A549 (cell line): ENCODE data around the gene RAMP1. TPM values are rescaled to one million over a fixed set of nuclear protein-coding genes. Genes with fewer than 3 reads are reported as not detected.

Experiments used
- ATAC-seq, 2 experiments: fragments of 200-7000 bp in 1 of 2; fragments of >200 bp in 1 of 2; cut with Nextera tagmentation in 1 of 2; cut with Tn5 transposase in 1 of 2; 3 replicates each; pipeline versions ENCODE4 v1.8.0 to v1.9.1; 2018 to 2020; ENCODE audit warnings: mild to moderate bottlenecking in 1 of 2, moderate library complexity in 1 of 2
- CTCF ChIA-PET: fragments of 300-600 bp; sonication (Branson Sonifier 250); formaldehyde crosslinking; extraction: SDS; loops from one replicate; lab custom pipeline; 2021; ENCODE audit warnings: antibody characterized with exemption, inconsistent platforms; lab: Yijun Ruan, JAX
- POLR2A ChIA-PET: fragments of 350-600 bp; formaldehyde crosslinking; extraction: SDS; loops from one replicate; lab custom pipeline; 2021; ENCODE audit warnings: antibody characterized with exemption, inconsistent platforms; lab: Yijun Ruan, JAX
- DNase-seq, 2 experiments: peaks; one replicate each; pipeline versions ENCODE4 v3.0.0 to v3.0.0-alpha.2; 2011 to 2016; ENCODE audit warnings: low read depth in 1 of 2, low spot score in 1 of 2
- FAIRE-seq: peaks from 2 replicates; lab custom pipeline; 2011; peaks lifted over from hg19 to GRCh38; lab: Jason Lieb, UNC
- H3K27ac ChIP-seq, 2 experiments: fragments of >200 bp; sonication (Bioruptor Twin); formaldehyde crosslinking; 3 replicates each; pipeline ENCODE4 v1.5.1; 2016 to 2017
- H3K4me1 ChIP-seq: fragments of >200 bp; sonication (Bioruptor Twin); formaldehyde crosslinking; 3 replicates; pipeline ENCODE4 v1.6.1; 2016
- H3K4me2 ChIP-seq: fragments of >200 bp; sonication (Bioruptor Twin); formaldehyde crosslinking; 3 replicates; pipeline ENCODE4 v1.6.1; 2016
- H3K4me3 ChIP-seq: fragments of >200 bp; sonication (Bioruptor Twin); formaldehyde crosslinking; 3 replicates; pipeline ENCODE4 v1.5.1; 2016
- H3K9me3 ChIP-seq: fragments of >200 bp; sonication (Bioruptor Twin); formaldehyde crosslinking; 3 replicates; pipeline ENCODE4 v1.6.1; 2016
- BHLHE40 ChIP-seq: IDR thresholded peaks from 2 replicates; pipeline ENCODE4 v1.6.1; 2012; ENCODE audit warnings: low read depth, low read length, inconsistent platforms
- CBX8 ChIP-seq: fragments of 200-600 bp; sonication (generic); IDR thresholded peaks from 2 replicates; pipeline ENCODE4 v1.6.1; 2016
- CEBPB ChIP-seq, 2 experiments: fragments of >200 bp in 1 of 2; sonication (Bioruptor Twin) in 1 of 2; formaldehyde crosslinking in 1 of 2; IDR thresholded peaks; 2 replicates each; pipeline ENCODE4 v1.6.1; 2012 to 2016
- CHD4 ChIP-seq: fragments of 200-600 bp; sonication (generic); IDR thresholded peaks from 2 replicates; pipeline ENCODE4 v1.6.1; 2016; ENCODE audit warnings: antibody characterized with exemption, mild to moderate bottlenecking, borderline replicate concordance
- ESRRA ChIP-seq: fragments of 150-350 bp; IDR thresholded peaks from 2 replicates; pipeline ENCODE4 v1.6.1; 2014; ENCODE audit warnings: mild to moderate bottlenecking, low read length, borderline replicate concordance
- FOSL2 ChIP-seq, 2 experiments: fragments of 450-650 bp in 1 of 2; fragments of >200 bp in 1 of 2; sonication (Bioruptor Twin) in 1 of 2; formaldehyde crosslinking; IDR thresholded peaks; 2 replicates each; pipeline versions ENCODE4 v1.5.0 to v1.6.1; 2016 to 2020; ENCODE audit warnings: mild to moderate bottlenecking in 1 of 2, moderate library complexity in 1 of 2
- HDAC2 ChIP-seq: fragments of 200-600 bp; sonication (generic); IDR thresholded peaks from 2 replicates; pipeline ENCODE4 v1.6.1; 2016
- HOXB13 ChIP-seq: fragments of 250-450 bp; sonication (Bioruptor Pico); IDR thresholded peaks from 2 replicates; pipeline ENCODE4 v1.5.0; 2020; ENCODE audit warnings: low read depth, mild to moderate bottlenecking, moderate library complexity
- HOXB5 ChIP-seq: fragments of 250-450 bp; sonication (Bioruptor Pico); IDR thresholded peaks from 2 replicates; pipeline ENCODE4 v1.5.0; 2020; ENCODE audit warnings: mild to moderate bottlenecking, moderate library complexity
- JUN ChIP-seq, 2 experiments: fragments of >200 bp; sonication (Bioruptor Twin); formaldehyde crosslinking; IDR thresholded peaks; 2 replicates in 1 of 2; 3 replicates in 1 of 2; pipeline ENCODE4 v1.6.1; 2016 to 2017
- KDM1A ChIP-seq: fragments of 200-600 bp; sonication (generic); IDR thresholded peaks from 2 replicates; pipeline ENCODE4 v1.6.1; 2016; ENCODE audit warnings: low read depth, mild to moderate bottlenecking
- MAFK ChIP-seq: fragments of 450-650 bp; IDR thresholded peaks from 2 replicates; pipeline ENCODE4 v1.6.1; 2014; ENCODE audit not compliant: partially characterized antibody
- MAX ChIP-seq: IDR thresholded peaks from 2 replicates; pipeline ENCODE4 v1.6.1; 2012
- NR3C1 ChIP-seq: fragments of >200 bp; sonication (Bioruptor Twin); formaldehyde crosslinking; IDR thresholded peaks from 3 replicates; pipeline ENCODE4 v1.6.1; 2017
- PHF8 ChIP-seq: fragments of 200-600 bp; sonication (generic); IDR thresholded peaks from 2 replicates; pipeline ENCODE4 v1.6.1; 2016; ENCODE audit warnings: low read depth, mild to moderate bottlenecking, antibody characterized with exemption, moderate library complexity, borderline replicate concordance
- RARB ChIP-seq: fragments of 250-450 bp; sonication (Bioruptor Pico); IDR thresholded peaks from 2 replicates; pipeline ENCODE4 v1.8.0; 2021; ENCODE audit warnings: mild to moderate bottlenecking, moderate library complexity
- RFX5 ChIP-seq: fragments of 450-650 bp; IDR thresholded peaks from 2 replicates; pipeline ENCODE4 v1.7.1; 2014; ENCODE audit warnings: antibody characterized with exemption, mild to moderate bottlenecking, moderate library complexity
- TFCP2L1 ChIP-seq: fragments of 250-450 bp; sonication (Bioruptor Pico); IDR thresholded peaks from 2 replicates; pipeline ENCODE4 v1.5.0; 2021; ENCODE audit warnings: mild to moderate bottlenecking
- ZC3H11A ChIP-seq: fragments of 450-650 bp; IDR thresholded peaks from 2 replicates; pipeline ENCODE4 v1.6.1; 2014; ENCODE audit warnings: antibody characterized with exemption, mild to moderate bottlenecking
- ZSCAN20 ChIP-seq: fragments of 250-450 bp; sonication (Bioruptor Pico); IDR thresholded peaks from 2 replicates; pipeline ENCODE4 v1.8.0; 2022; ENCODE audit warnings: mild to moderate bottlenecking, moderate library complexity
- WGBS: methylation state at CpG from one replicate; pipeline ENCODE4 v1.1.6; 2017; ENCODE audit errors: missing lambda C conversion rate; 5-methylcytosine and 5-hydroxymethylcytosine counted together
- polyA plus RNA-seq, 4 experiments: library from polyadenylated mRNA; depleted of rRNA in 3 of 4; stranded (reverse); fragments of >200 nt; fragmentation: RNase III in 1 of 4; extraction: RNeasy Plus Mini Kit Qiagen cat#74134 plus additional on column Dnase treatment in 1 of 4; gene quantifications; 2 replicates in 3 of 4; 3 replicates in 1 of 4; pipeline ENCODE4 v1.2.3, GENCODE V29; 2011 to 2017
- TF ChIP-seq, protein P1 (sequence below): fragments of 150-350 bp; IDR thresholded peaks from 2 replicates; pipeline ENCODE4 v1.6.1; 2014; ENCODE audit warnings: low read depth, mild to moderate bottlenecking, low read length

The RAMP1 gene
- polyA plus RNA-seq, 2 of the 4 experiments (the other 2 are of a cell fraction), result not detected

DNA sequence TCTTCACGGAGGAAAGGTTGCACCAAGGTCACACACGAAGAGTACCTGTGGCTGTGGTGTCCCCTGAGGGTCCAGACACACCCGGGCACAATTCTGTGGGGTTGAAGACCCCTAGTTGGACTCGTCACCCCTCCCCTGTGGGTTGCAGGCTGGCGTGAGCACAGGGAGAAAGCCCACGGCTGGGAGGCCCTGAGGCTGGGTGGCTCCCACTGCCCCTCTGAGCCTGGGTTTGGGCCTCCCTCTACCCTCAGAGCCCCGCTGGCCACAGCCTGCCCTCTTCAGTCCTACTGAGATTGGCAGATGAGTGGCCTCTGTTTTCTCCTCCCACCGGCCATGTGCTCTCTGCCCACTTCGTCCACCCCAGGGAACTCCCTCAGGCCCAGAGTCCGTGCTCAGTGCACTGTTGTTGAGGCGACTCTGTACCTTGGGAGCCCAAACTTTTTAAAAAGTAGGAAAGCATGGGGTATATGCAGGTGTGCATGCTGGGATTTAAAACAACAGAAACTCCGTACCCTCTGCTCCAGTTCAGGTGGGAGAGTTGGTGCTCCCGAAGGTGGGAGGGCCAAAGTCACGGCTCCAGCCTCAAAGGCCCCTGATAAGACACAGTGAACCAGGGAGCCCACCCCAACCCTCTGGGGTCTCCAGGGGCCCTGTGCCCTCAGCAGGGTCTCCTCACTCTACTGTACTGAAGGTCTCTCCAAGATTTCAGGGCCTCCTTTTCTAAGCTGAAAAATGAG lies 19.1 kb downstream of the RAMP1 start:
- no peaks in the 10 kb centered on the region for H3K9me3 ChIP-seq
- no peak overlapping the region for H3K4me3 ChIP-seq
- TF ChIP-seq MAX, result no peak
- no peak for TF ChIP-seq CBX8
- no peak for TF ChIP-seq KDM1A
- no peak for TF ChIP-seq HOXB13 (CRISPR knock-in tag)
- TF ChIP-seq ZC3H11A, result no peak
- no peak for TF ChIP-seq ESRRA
- TF ChIP-seq NR3C1, result no peak
- TF ChIP-seq RARB (CRISPR knock-in tag), result no peak
- ChIA-PET POLR2A (no interaction called here), CTCF (interaction anchor here (0.7 kb wide), 1 partner anchor 27 kb away, joined by 3 read pairs; no protein-coding TSS in a partner anchor)
- no peak overlapping the region for H3K4me2 ChIP-seq
- no peak for DNase-seq
- 72% methylated on average over 12 of the region's 14 CpGs for WGBS
- no peak for ATAC-seq
- no peak overlapping the region for H3K27ac ChIP-seq
- no peak for FAIRE-seq
- peaks cover 21% of the 10 kb centered on the region for H3K4me1 ChIP-seq

DNA sequence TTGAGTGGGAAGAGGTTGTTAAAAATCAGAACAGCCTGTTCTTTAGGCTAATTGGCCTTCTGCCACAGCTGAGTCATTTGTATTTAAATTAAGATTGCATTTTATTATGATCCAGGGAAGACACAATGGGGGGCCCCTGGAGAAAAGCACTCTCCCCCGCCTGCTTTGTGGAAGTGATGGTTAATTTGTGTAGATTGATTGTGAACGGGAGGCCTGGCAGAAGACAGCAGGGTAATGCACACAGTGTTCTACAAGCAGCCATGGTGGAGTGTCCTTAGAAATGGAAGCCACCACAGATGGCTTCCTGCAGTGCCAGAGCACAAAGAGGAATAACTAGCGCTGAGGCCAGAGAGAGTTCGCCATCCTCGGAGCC lies 19.6 kb downstream of the RAMP1 start:
- H3K4me3 ChIP-seq, result no peak overlapping the region
- 91% methylated on average over 5 of the region's 5 CpGs for WGBS
- ATAC-seq, result no peak
- FAIRE-seq, result no peak
- no peak overlapping the region for H3K4me2 ChIP-seq
- peaks cover 16% of the 10 kb centered on the region for H3K4me1 ChIP-seq
- H3K9me3 ChIP-seq, result no peaks in the 10 kb centered on the region
- TF ChIP-seq CHD4 (no peak), ZC3H11A (no peak), CEBPB (IDR thresholded peaks at IDR 0.05) (no peak), ZSCAN20 (CRISPR knock-in tag) (no peak), HDAC2 (no peak), BHLHE40 (no peak), MAFK (no peak), MAX (no peak), HOXB5 (CRISPR knock-in tag) (no peak), JUN (IDR thresholded peaks at IDR 0.05) (no peak), TFCP2L1 (no peak), FOSL2 (IDR thresholded peaks at IDR 0.05) (no peak), FOSL2 (CRISPR knock-in tag; IDR thresholded peaks at IDR 0.05) (no peak), PHF8 (no peak)
- TF ChIP-seq, protein P1, sequence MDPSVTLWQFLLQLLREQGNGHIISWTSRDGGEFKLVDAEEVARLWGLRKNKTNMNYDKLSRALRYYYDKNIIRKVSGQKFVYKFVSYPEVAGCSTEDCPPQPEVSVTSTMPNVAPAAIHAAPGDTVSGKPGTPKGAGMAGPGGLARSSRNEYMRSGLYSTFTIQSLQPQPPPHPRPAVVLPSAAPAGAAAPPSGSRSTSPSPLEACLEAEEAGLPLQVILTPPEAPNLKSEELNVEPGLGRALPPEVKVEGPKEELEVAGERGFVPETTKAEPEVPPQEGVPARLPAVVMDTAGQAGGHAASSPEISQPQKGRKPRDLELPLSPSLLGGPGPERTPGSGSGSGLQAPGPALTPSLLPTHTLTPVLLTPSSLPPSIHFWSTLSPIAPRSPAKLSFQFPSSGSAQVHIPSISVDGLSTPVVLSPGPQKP, result no peak
- TF ChIP-seq, all 56 proteins: peak for 0
- ChIA-PET POLR2A (no interaction called here), CTCF (interaction anchor here (0.5 to 0.7 kb wide), 2 partner anchors 12 to 26 kb away, joined by 3 read pairs; no protein-coding TSS in a partner anchor)
- H3K27ac ChIP-seq, result no peak overlapping the region
- no peak for DNase-seq

GRCh38 chr2:237879991-237880560 lies 20.7 kb downstream of the RAMP1 start:
- no peak for FAIRE-seq
- POLR2A ChIA-PET, result no interaction called here
- H3K4me1 ChIP-seq, result peaks cover 6% of the 10 kb centered on the region

More at GRCh38 chr2:237879991-237880560, 20.7 kb downstream of the RAMP1 start:
- H3K4me3 ChIP-seq, result no peak overlapping the region
- ATAC-seq (no peak), DNase-seq (no peak)
- no peak for TF ChIP-seq RARB (CRISPR knock-in tag)
- no peak for TF ChIP-seq RFX5
- TF ChIP-seq CBX8, result no peak
- no peak for TF ChIP-seq HOXB13 (CRISPR knock-in tag)
- no peak for TF ChIP-seq PHF8
- no peak for TF ChIP-seq TFCP2L1
- TF ChIP-seq, all 56 proteins: peak for 0
- Histone ChIP-seq H3K27ac (no peak overlapping the region), H3K4me2 (no peak overlapping the region), H3K9me3 (no peaks in the 10 kb centered on the region)
- CTCF ChIA-PET, result no interaction called here
- WGBS, result 86% methylated on average over 12 of the region's 12 CpGs
